NOMO-1 treated with dmso at 0.1 percent for 144 hours (cell line): ENCODE results near the gene FLNB.

Source experiments
- DNase-seq: peaks from one replicate; lab custom pipeline; 2025; ENCODE audit not compliant: unreplicated experiment; lab: John Stamatoyannopoulos, UW

The FLNB gene

GRCh38 chr3:58129041-58129770, 121.0 kb downstream of the FLNB start:
- no peak for DNase-seq

- DNase-seq = no peak
Observed at GRCh38 chr3:58130591-58130990, 122.4 kb downstream of the FLNB start.

GRCh38 chr3:58131101-58131825, 123.0 kb downstream of the FLNB start:
- DNase-seq = no peak

- no peak for DNase-seq
Observed at GRCh38 chr3:58132850-58133249, 124.6 kb downstream of the FLNB start.

- DNase-seq = no peak
Observed at GRCh38 chr3:58134468-58134867, 126.2 kb downstream of the FLNB start.

- DNase-seq = no peak
Observed at GRCh38 chr3:58135712-58136543, 127.7 kb downstream of the FLNB start.

GRCh38 chr3:58137306-58137705, 129.1 kb downstream of the FLNB start:
- no peak for DNase-seq

- DNase-seq = no peak
Observed at GRCh38 chr3:58141766-58142345, 133.6 kb downstream of the FLNB start.

- DNase-seq = no peak
Observed at GRCh38 chr3:58143417-58144055, 135.3 kb downstream of the FLNB start.

- DNase-seq = no peak
Observed at GRCh38 chr3:58144478-58145325, 136.5 kb downstream of the FLNB start.

- no peak for DNase-seq
Observed at GRCh38 chr3:58148049-58148448, 139.8 kb downstream of the FLNB start.

GRCh38 chr3:58150130-58150809, 142.0 kb downstream of the FLNB start:
- no peak for DNase-seq

- no peak for DNase-seq
Observed at GRCh38 chr3:58150810-58151199, 142.6 kb downstream of the FLNB start.

- no peak for DNase-seq
Observed at GRCh38 chr3:58151637-58152036, 143.4 kb downstream of the FLNB start.

- no peak for DNase-seq
Observed at GRCh38 chr3:58152225-58153015, 144.2 kb downstream of the FLNB start.

- DNase-seq = no peak
Observed at GRCh38 chr3:58153371-58153770, 145.1 kb downstream of the FLNB start.

- no peak for DNase-seq
Observed at GRCh38 chr3:58154626-58155449, 146.6 kb downstream of the FLNB start.

GRCh38 chr3:58155838-58156237, 147.6 kb downstream of the FLNB start:
- no peak for DNase-seq
